ENCODE measurements around the gene CNGB1. TPM values are rescaled to one million over a fixed set of nuclear protein-coding genes. Genes with fewer than 3 reads are reported as not detected.

CNGB1 gene
- total and polyA plus RNA-seq, 2 experiments from 2014 or later = not detected

DNA sequence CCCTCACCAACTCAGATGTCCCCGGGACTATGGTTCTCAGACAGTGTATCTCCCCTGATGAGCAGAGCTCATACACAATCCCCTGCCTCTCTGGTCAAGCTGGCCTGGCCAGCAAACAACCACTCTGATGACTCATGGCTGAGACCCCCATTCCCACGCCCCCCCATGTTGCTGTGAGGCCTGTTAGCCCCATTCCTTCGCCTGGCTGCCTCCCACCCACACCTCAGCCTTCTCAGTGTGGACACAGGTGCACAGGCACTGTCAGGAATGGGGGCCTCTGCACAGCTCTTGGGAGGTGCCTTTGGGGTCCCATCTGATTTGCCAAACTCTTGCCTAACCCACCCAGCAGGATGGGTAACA, 80.2 kb downstream of the CNGB1 start:
- H3K4me1 ChIP-seq (ENCODE audit: low read depth) = no peaks in the 10 kb centered on the region
- no peak for DNase-seq (ENCODE audit: low read depth in 1 of 2, low spot score in 1 of 2)
- H3K36me3 ChIP-seq = no peaks in the 10 kb centered on the region
- TF ChIP-seq, protein P1, sequence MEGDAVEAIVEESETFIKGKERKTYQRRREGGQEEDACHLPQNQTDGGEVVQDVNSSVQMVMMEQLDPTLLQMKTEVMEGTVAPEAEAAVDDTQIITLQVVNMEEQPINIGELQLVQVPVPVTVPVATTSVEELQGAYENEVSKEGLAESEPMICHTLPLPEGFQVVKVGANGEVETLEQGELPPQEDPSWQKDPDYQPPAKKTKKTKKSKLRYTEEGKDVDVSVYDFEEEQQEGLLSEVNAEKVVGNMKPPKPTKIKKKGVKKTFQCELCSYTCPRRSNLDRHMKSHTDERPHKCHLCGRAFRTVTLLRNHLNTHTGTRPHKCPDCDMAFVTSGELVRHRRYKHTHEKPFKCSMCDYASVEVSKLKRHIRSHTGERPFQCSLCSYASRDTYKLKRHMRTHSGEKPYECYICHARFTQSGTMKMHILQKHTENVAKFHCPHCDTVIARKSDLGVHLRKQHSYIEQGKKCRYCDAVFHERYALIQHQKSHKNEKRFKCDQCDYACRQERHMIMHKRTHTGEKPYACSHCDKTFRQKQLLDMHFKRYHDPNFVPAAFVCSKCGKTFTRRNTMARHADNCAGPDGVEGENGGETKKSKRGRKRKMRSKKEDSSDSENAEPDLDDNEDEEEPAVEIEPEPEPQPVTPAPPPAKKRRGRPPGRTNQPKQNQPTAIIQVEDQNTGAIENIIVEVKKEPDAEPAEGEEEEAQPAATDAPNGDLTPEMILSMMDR (IDR thresholded peaks at IDR 0.05; ENCODE audit: low read depth, low read length) = no peak
- no peak overlapping the region for H3K4me3 ChIP-seq
- H3K27ac ChIP-seq = no peak overlapping the region
- H3K9me3 ChIP-seq (ENCODE audit: low read depth) = no peaks in the 10 kb centered on the region
- H3K27me3 ChIP-seq = no peaks in the 10 kb centered on the region

DNA sequence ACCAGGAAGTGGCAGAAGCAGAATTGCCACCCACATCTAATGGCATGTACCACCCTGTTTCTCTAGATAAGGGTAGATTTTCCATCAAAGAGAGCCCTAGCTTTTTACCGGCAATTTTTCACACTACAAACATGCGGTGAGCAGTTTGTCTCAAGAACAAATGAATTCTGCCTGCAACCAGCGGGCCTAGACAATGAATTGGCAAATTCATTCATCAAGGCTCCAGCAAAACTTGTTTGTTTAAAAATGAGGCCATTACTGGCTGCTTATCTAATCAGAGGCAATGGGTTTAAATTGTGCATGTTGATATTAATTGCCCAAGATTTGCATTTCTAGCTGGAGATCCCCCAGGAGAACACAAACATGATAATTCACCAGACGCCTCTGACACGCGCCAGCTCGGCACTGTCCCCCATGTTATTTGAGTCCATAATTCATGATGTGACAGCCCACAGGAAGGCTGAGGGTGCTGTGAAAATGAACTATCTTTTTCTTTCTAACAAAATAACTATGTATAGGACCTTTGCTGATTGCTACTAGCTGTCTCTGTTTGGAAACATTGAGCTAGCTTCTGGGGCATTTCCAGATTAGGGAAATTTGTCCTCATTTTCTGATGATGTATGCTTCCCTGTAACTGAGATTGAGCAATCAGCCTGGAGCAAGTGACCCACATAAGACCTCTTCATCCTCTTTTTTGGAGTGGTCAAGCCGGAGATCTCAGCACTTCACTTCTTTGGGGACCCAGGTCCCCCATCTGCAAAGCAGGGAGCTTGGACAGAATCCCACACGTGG, 80.8 kb downstream of the CNGB1 start:
- no peak overlapping the region for H3K4me3 ChIP-seq
- no peaks in the 10 kb centered on the region for H3K36me3 ChIP-seq
- no peaks in the 10 kb centered on the region for H3K27me3 ChIP-seq
- no peak overlapping the region for H3K27ac ChIP-seq
- no peaks in the 10 kb centered on the region for H3K9me3 ChIP-seq (ENCODE audit: low read depth)
- peak in 1 of 2 donors; percentile 78 for DNase-seq (ENCODE audit: low read depth in 1 of 2, low spot score in 1 of 2)
- no peaks in the 10 kb centered on the region for H3K4me1 ChIP-seq (ENCODE audit: low read depth)
- TF ChIP-seq, protein P1 (IDR thresholded peaks at IDR 0.05; ENCODE audit: low read depth, low read length) = no peak

DNA sequence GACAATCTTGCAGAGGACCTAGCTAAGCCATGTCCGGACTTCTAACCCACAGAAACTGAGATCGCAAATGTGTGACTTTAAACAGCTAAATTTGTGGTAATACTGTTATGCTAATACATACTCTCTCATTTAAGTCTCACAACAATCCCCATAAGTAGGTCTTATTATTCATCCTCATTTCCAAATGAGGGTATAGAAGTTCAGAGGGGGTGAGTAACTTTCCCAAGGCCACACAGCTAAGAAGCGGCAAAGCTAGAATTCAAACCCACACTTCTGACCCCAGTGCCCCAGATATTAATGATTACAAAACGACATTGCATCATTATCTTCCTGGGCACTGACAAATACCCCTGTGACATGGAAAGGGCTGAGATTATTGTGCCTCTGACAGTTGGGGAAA, 81.4 kb downstream of the CNGB1 start:
- no peaks in the 10 kb centered on the region for H3K4me1 ChIP-seq (ENCODE audit: low read depth)
- H3K27ac ChIP-seq = no peak overlapping the region
- H3K9me3 ChIP-seq (ENCODE audit: low read depth) = no peaks in the 10 kb centered on the region
- H3K4me3 ChIP-seq = no peak overlapping the region
- no peak for DNase-seq (ENCODE audit: low read depth in 1 of 2, low spot score in 1 of 2)
- no peaks in the 10 kb centered on the region for H3K27me3 ChIP-seq
- TF ChIP-seq, protein P1 (IDR thresholded peaks at IDR 0.05; ENCODE audit: low read depth, low read length) = no peak
- H3K36me3 ChIP-seq = no peaks in the 10 kb centered on the region

DNA sequence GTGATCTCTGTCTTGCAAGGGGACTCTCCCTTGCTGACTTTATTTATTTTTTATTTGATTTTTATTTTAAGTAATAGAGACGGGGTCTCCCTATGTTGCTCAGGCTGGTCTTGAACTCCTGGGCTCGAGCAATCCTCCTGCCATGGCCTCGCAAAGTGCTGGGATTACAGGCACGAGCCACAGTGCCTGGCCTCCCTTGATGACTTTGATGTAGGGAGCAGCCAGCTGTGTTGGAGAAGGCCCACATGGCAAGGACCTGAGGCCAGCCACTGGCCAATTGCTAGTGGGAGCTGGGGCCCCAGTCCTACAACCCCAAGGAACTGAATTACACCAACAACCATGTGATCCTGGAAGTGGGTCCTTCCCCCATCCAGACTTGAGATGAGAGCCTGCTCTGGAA, 81.8 kb downstream of the CNGB1 start:
- Histone ChIP-seq H3K4me1 (ENCODE audit: low read depth) (no peaks in the 10 kb centered on the region), H3K36me3 (no peaks in the 10 kb centered on the region), H3K4me3 (no peak overlapping the region), H3K27me3 (no peaks in the 10 kb centered on the region), H3K9me3 (ENCODE audit: low read depth) (no peaks in the 10 kb centered on the region), H3K27ac (no peak overlapping the region)
- no peak for DNase-seq (ENCODE audit: low read depth in 1 of 2, low spot score in 1 of 2)
- TF ChIP-seq, protein P1 (IDR thresholded peaks at IDR 0.05; ENCODE audit: low read depth, low read length) = no peak

DNA sequence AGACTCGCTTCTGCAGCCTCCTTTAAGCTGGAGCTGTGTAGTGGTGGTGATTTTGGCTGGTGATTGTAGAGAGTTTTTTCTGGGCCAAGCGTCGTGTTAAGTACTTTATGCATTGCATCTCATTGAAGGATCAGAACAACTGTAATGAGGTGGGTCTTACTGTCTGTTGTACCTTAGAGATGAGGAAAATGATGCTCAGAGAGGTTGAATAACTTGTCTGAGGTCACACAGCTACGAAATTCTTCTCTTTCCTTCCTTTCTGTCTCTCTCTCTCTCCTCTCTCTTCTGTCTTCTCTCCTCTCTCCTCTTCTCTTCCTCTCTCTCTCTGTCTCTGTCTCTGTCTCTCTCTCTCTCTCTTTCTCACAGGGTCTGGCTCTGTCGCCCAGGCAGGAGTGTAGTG, 82.8 kb downstream of the CNGB1 start:
- Histone ChIP-seq H3K9me3 (ENCODE audit: low read depth) (no peaks in the 10 kb centered on the region), H3K27ac (no peak overlapping the region), H3K4me3 (no peak overlapping the region), H3K27me3 (no peaks in the 10 kb centered on the region), H3K36me3 (no peaks in the 10 kb centered on the region), H3K4me1 (ENCODE audit: low read depth) (no peaks in the 10 kb centered on the region)
- TF ChIP-seq, protein P1 (IDR thresholded peaks at IDR 0.05; ENCODE audit: low read depth, low read length) = no peak
- no peak for DNase-seq (ENCODE audit: low read depth in 1 of 2, low spot score in 1 of 2)
